NB4 (cell line): Measurements from ENCODE around the gene CACNG5.

Experiments
- MYC ChIP-seq: IDR thresholded peaks from 2 replicates; pipeline ENCODE4 v1.6.1; 2011; ENCODE audit warnings: low read depth, low read length
- POLR2A ChIP-seq: IDR thresholded peaks from 2 replicates; pipeline ENCODE4 v1.6.1; 2011; ENCODE audit warnings: mild to moderate bottlenecking; ENCODE audit not compliant: insufficient read length; ENCODE audit errors: extremely low read depth
- TF ChIP-seq, protein P1 (sequence below): IDR thresholded peaks from one replicate; pipeline ENCODE4 v1.5.1; 2012; ENCODE audit warnings: low read depth, low read length
- TF ChIP-seq, protein P2 (sequence below): IDR thresholded peaks from 2 replicates; pipeline ENCODE4 v1.6.1; 2011; ENCODE audit warnings: low read depth, low read length

DNA sequence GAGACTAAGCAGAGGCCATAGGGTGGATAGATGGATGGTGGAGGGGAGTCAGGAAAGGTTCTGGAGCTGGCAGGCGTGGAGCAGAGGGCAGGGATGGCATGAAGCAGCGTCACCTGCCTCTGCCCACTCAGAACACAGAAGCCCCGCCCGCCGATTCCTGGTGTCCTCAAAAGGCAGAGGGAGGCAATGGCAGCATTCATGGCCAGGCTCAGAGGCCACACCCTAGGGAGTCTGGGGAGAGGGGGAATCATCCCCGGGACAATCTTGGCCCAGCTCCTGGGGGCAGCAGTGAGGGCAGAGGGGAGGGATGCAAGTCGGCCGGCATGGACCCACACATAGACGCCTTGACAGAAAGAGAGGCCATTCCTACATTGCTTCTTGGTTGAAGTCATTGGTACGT is 68.9 kb downstream of the CACNG5 start:
- TF ChIP-seq, protein P1, sequence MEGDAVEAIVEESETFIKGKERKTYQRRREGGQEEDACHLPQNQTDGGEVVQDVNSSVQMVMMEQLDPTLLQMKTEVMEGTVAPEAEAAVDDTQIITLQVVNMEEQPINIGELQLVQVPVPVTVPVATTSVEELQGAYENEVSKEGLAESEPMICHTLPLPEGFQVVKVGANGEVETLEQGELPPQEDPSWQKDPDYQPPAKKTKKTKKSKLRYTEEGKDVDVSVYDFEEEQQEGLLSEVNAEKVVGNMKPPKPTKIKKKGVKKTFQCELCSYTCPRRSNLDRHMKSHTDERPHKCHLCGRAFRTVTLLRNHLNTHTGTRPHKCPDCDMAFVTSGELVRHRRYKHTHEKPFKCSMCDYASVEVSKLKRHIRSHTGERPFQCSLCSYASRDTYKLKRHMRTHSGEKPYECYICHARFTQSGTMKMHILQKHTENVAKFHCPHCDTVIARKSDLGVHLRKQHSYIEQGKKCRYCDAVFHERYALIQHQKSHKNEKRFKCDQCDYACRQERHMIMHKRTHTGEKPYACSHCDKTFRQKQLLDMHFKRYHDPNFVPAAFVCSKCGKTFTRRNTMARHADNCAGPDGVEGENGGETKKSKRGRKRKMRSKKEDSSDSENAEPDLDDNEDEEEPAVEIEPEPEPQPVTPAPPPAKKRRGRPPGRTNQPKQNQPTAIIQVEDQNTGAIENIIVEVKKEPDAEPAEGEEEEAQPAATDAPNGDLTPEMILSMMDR: no peak
- TF ChIP-seq POLR2A (no peak), MYC (no peak)
- TF ChIP-seq, protein P2, sequence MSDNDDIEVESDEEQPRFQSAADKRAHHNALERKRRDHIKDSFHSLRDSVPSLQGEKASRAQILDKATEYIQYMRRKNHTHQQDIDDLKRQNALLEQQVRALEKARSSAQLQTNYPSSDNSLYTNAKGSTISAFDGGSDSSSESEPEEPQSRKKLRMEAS: no peak
